GM21786 (cell line): ENCODE results near the gene VEPH1.
"Not testable (repeated sequence)": the region's sequence is repeated elsewhere in the genome, so short reads cannot be mapped to it uniquely, and the experiment has no call there.

Experiments
- ATAC-seq: cut with Tn5 transposase; IDR thresholded peaks from one replicate; pipeline ENCODE4 v1.9.1; 2021; ENCODE audit not compliant: unreplicated experiment

Gene VEPH1

DNA sequence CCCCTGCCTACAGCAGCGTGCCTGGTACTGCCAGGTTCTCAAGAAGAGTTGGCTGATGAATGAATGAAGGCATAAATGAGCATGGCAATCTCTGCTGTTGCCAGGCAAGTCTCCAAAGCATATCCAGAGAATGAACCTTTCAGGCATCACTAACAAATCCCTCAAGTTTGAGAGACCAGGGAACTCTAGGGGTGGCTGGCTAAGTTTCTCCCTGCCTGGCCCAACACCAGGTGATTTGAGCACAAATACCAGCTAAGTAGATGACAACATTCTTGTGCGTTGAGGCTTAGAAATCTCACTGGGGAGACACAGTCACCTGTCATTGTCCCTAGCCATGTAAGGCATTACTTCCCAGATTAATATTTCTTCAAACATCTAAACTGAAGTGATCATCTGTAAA is 147.9 kb downstream of the VEPH1 start:
- ATAC-seq: no peak

GRCh38 chr3:157354722-157355121 is 148.5 kb downstream of the VEPH1 start:
- peak; percentile 44 for ATAC-seq

DNA sequence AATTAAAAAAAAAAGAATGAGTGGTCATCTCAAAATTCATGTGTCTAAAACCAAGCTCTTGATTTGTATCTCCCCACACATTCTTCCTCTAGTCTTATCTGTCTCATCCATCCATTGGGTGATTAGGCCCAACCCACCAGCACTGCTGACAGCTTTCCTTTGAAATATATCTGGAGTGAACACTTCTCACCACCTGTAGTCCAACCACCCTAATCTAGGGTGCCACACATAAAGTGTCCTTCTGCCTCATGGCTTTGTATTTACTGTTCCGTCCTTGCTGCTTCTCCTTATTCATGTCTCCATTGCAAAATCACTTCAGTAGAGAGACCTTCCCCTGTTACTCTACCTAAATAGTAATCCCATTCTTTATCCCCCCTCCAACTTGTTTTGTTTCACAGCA is 149.0 kb downstream of the VEPH1 start:
- no peak for ATAC-seq

DNA sequence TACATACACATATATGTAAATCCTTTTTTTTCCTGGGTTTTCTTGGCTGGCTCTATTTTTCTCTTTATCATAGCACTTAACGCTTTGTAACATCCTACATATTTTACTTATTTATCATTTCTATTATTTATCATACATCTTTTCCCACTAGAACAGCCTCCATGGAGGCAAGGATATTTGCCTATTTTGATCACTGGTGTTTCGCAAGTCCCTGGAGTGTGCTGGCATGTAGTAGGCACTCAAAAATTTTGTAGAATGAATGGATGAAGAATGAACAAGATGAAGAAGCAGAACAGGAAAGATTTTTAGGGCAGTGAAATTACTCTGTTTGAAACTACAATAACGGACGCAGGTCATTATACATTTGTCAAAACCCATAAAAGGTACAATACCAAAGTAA is 149.6 kb downstream of the VEPH1 start:
- ATAC-seq: no peak

- no peak for ATAC-seq
Observed at GRCh38 chr3:157351981-157352380, 151.2 kb downstream of the VEPH1 start.

DNA sequence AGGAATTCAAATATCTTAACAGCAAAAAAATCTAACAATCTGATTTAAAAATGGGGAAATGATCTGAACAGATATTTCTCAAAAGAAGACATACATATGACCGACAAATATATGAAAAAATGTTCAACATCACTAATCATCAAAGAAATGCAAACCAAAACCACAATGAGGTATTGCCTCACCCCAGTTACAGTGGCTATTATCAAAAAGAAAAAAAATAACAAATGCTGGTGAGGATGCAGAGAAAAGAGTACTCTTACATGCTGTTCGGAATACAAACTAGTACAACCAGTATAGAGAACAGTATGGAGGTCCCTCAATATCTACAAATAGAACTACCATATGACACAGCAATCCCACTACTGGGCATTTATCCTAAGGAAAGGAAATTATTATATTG is 152.6 kb downstream of the VEPH1 start:
- not testable (repeated sequence) for ATAC-seq

GRCh38 chr3:157348304-157349075 is 154.7 kb downstream of the VEPH1 start:
- ATAC-seq: not testable (repeated sequence)

GRCh38 chr3:157347577-157348303 is 155.5 kb downstream of the VEPH1 start:
- no peak for ATAC-seq

GRCh38 chr3:157336252-157337009 is 166.8 kb downstream of the VEPH1 start:
- no peak for ATAC-seq

- no peak for ATAC-seq
Observed at GRCh38 chr3:157335233-157336076, 167.8 kb downstream of the VEPH1 start.

DNA sequence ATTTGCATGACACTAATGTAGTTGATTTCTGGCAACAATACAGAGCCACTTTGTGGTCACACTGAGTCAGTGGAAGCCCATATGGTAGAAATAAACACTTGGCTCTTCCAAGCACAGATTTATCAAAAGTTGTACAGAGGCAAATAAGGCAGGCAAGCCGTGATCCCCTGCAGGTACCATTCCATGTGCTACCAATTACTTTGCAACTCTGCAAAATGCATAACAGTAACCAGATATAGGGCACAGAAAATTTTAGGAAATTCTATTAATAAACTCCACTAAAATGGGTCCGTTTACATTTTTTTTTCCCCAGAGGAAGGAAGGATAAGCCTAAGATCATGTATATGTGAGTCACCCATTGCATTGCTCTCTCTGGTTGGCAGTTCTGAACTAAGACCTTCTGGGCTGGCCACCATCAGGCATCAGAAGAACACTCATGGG is 169.6 kb downstream of the VEPH1 start:
- ATAC-seq: no peak

GRCh38 chr3:157330206-157330605 is 173.0 kb downstream of the VEPH1 start:
- no peak for ATAC-seq

GRCh38 chr3:157329551-157329950 is 173.7 kb downstream of the VEPH1 start:
- no peak for ATAC-seq

- ATAC-seq: no peak
Observed at GRCh38 chr3:157327837-157328236, 175.4 kb downstream of the VEPH1 start.

DNA sequence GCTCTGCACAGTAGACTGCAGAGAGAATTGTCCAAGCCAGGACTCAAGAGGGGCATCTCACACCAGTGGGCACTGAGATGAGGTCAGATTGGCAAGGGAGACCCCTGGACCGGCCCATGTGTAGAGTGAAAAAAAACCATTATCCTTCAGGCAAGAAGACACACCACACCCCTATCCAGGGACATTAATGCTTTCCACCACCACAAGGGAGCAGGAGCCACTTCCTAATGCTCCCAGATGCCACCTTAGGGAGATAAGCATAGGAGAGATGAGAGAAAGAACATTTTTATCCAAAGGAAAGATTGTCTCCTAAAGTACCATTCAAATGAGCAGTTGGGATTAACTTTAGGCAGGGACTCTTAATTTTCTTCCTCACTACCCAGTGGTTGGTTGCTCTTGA is 176.2 kb downstream of the VEPH1 start:
- no peak for ATAC-seq

DNA sequence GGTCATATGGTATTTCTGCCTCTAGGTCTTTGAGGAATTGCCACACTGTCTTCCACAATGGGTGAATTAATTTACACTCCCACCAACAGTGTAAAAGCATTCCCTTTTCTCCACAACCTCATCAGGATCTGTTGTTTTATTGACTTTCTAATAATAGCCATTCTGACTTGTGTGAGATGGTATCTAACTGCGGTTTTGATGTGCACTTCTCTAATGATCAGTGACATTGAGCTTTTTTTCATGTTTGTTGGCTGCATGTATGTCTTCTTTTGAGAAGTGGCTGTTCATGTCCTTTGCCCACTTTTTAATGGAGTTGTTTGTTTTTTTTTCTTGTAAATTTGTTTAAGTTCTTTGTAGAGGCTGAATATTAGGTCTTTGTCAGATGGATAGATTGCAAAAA is 178.3 kb downstream of the VEPH1 start:
- not testable (repeated sequence) for ATAC-seq

DNA sequence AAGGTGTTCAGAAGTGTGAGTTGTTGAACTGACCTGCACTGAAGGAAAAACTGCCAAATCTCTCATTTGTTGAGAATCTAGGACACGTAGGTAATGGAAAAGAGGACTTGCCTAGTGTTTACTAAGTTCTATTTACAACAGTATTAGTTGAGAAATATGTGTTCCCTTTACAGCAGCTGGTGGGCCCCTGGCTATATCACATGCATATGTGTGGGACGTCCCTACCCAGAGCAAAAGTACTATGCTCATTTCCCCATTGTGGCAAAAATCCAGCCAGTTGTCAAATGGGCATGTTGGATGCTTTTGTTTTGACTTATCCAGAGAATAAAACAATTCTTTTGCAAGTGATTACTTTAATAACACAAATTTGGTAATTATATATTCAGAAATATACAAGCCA is 179.9 kb downstream of the VEPH1 start:
- no peak for ATAC-seq

- ATAC-seq: no peak
Observed at GRCh38 chr3:157319672-157320071, 183.5 kb downstream of the VEPH1 start.

DNA sequence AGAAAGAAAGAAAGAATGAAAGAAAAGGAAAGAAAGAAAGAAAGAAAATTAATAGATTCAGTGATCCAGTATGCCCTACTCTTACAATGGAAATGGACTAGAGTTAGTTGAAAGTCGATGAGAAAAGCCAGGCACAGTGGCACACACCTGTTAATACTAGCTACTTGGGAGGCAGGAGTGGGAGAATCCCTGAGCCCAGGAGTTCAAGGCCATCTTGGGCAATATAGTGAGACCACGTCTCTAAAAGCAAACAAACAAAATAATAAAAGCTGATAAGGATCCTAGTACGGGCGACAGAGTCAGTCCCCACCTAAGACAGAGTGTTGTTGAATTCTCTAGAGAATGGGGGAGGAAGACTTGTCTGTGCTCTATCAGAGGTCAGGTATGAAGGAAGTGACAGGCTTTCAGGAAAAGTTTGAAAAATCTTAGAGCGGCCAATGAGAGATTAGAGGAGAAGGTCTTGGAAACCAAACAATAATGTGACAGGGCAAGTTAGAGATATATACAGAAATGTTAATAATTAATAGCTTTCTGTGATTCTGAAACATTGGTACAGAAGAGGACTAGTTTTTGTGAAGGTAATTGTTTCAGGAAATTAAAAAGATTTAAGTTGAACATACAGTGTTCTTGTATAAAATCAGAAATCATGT is 184.5 kb downstream of the VEPH1 start:
- ATAC-seq: no peak

- no peak for ATAC-seq
Observed at GRCh38 chr3:157317895-157318294, 185.3 kb downstream of the VEPH1 start.
